SK-N-SH treated with all-trans-retinoic acid at 6 μM for 48 hours (cell line): Measurements from ENCODE around the gene SOX13.

Experiments
- ARNTL ChIP-seq: fragments of 450-650 bp; formaldehyde crosslinking; IDR thresholded peaks from 2 replicates; pipeline ENCODE4 v1.5.0; 2020; ENCODE audit warnings: low read depth, mild to moderate bottlenecking, moderate library complexity, borderline replicate concordance
- CREB5 ChIP-seq: fragments of 250-450 bp; sonication (Bioruptor Pico); IDR thresholded peaks from 2 replicates; pipeline ENCODE4 v1.5.1; 2020; ENCODE audit warnings: low read depth, mild to moderate bottlenecking, moderate library complexity
- CSRNP3 ChIP-seq: fragments of 250-450 bp; sonication (Bioruptor Pico); IDR thresholded peaks from 2 replicates; pipeline ENCODE4 v1.5.1; 2021; ENCODE audit warnings: mild to moderate bottlenecking, moderate library complexity
- ESRRG ChIP-seq: fragments of 250-450 bp; sonication (Bioruptor Pico); IDR thresholded peaks from 2 replicates; pipeline ENCODE4 v1.6.1; 2021; ENCODE audit warnings: mild to moderate bottlenecking
- OSR1 ChIP-seq: fragments of 250-450 bp; sonication (Bioruptor Pico); IDR thresholded peaks from 2 replicates; pipeline ENCODE4 v1.8.0; 2022; ENCODE audit warnings: moderate library complexity, mild to moderate bottlenecking, inconsistent platforms
- POU6F1 ChIP-seq: fragments of 250-450 bp; sonication (Bioruptor Pico); IDR thresholded peaks from 2 replicates; pipeline ENCODE4 v1.8.0; 2021; ENCODE audit warnings: low read depth, mild to moderate bottlenecking, moderate library complexity, borderline replicate concordance
- PPARA ChIP-seq: fragments of 250-450 bp; sonication (Bioruptor Pico); IDR thresholded peaks from 2 replicates; pipeline ENCODE4 v1.5.0; 2020; ENCODE audit warnings: mild to moderate bottlenecking, borderline replicate concordance
- TCF4 ChIP-seq: fragments of 250-450 bp; sonication (Bioruptor Pico); IDR thresholded peaks from 2 replicates; pipeline ENCODE4 v1.8.0; 2021; ENCODE audit warnings: mild to moderate bottlenecking, moderate library complexity, borderline replicate concordance
- TSHZ2 ChIP-seq: fragments of 250-450 bp; sonication (Bioruptor Pico); IDR thresholded peaks from 2 replicates; pipeline ENCODE4 v1.5.0; 2020; ENCODE audit warnings: mild to moderate bottlenecking, moderate library complexity
- ZC3H10 ChIP-seq: fragments of 250-450 bp; sonication (Bioruptor Pico); IDR thresholded peaks from 2 replicates; pipeline ENCODE4 v1.5.1; 2021; ENCODE audit warnings: mild to moderate bottlenecking, moderate library complexity
- ZFP3 ChIP-seq: fragments of 250-450 bp; sonication (Bioruptor Pico); IDR thresholded peaks from 2 replicates; pipeline ENCODE4 v1.5.0; 2020; ENCODE audit warnings: mild to moderate bottlenecking, moderate library complexity
- ZFP30 ChIP-seq: fragments of 450-650 bp; formaldehyde crosslinking; IDR thresholded peaks from 2 replicates; pipeline ENCODE4 v1.5.0; 2022; ENCODE audit warnings: mild to moderate bottlenecking, moderate library complexity
- ZNF70 ChIP-seq: fragments of 450-650 bp; formaldehyde crosslinking; IDR thresholded peaks from 2 replicates; pipeline ENCODE4 v1.5.0; 2020; ENCODE audit warnings: mild to moderate bottlenecking, moderate library complexity
- TF ChIP-seq, protein P1 (sequence below): fragments of 250-450 bp; sonication (Bioruptor Pico); IDR thresholded peaks from 2 replicates; pipeline ENCODE4 v1.8.0; 2020; ENCODE audit warnings: mild to moderate bottlenecking, moderate library complexity, borderline replicate concordance

DNA sequence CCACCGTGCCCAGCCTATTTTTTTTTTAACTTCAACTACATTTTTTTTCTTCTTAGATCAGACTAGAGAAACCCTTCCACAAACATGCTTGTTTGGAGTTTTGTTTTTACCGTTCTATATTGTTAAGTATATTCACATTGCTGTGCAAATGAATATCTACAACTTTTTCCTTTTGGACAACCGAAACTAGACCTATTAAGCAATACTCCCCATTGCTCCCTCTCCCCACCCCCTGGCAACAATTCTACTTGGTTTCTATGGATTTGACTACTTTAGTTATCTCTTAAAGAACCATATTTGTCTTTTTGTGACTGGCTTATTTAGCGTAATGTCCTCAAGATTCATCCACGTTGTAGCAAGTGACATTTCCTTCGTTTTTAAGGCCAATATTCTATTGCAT lies 59.8 kb downstream of the SOX13 start:
- TF ChIP-seq CREB5 (CRISPR knock-in tag), result no peak
- no peak for TF ChIP-seq ESRRG (CRISPR knock-in tag)
- TF ChIP-seq PPARA (CRISPR knock-in tag), result no peak
- TF ChIP-seq, protein P1, sequence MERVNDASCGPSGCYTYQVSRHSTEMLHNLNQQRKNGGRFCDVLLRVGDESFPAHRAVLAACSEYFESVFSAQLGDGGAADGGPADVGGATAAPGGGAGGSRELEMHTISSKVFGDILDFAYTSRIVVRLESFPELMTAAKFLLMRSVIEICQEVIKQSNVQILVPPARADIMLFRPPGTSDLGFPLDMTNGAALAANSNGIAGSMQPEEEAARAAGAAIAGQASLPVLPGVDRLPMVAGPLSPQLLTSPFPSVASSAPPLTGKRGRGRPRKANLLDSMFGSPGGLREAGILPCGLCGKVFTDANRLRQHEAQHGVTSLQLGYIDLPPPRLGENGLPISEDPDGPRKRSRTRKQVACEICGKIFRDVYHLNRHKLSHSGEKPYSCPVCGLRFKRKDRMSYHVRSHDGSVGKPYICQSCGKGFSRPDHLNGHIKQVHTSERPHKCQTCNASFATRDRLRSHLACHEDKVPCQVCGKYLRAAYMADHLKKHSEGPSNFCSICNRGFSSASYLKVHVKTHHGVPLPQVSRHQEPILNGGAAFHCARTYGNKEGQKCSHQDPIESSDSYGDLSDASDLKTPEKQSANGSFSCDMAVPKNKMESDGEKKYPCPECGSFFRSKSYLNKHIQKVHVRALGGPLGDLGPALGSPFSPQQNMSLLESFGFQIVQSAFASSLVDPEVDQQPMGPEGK (CRISPR knock-in tag), result no peak
- TF ChIP-seq ZNF70 (CRISPR knock-in tag), result no peak
- TF ChIP-seq CSRNP3 (CRISPR knock-in tag), result no peak
- TF ChIP-seq POU6F1 (CRISPR knock-in tag), result no peak
- no peak for TF ChIP-seq ZC3H10 (CRISPR knock-in tag)
- no peak for TF ChIP-seq TSHZ2 (CRISPR knock-in tag)
- no peak for TF ChIP-seq ZFP30 (CRISPR knock-in tag)
- no peak for TF ChIP-seq TCF4 (CRISPR knock-in tag)
- TF ChIP-seq ARNTL (CRISPR knock-in tag), result no peak
- no peak for TF ChIP-seq OSR1 (CRISPR knock-in tag)
- TF ChIP-seq ZFP3, result no peak
